Heart left ventricle (tissue), 13 donors: Measurements from ENCODE around the gene RNPS1.

Experiments
- POLR2A ChIP-seq, 2 donors: fragments of 450-650 bp; IDR thresholded peaks; one replicate each; pipeline ENCODE4 v1.6.1; 2017; ENCODE audit warnings: antibody characterized with exemption in 2 of 2, mild to moderate bottlenecking in 2 of 2, moderate library complexity in 2 of 2
- TF ChIP-seq, protein P1 (sequence below), 12 donors: fragments of 200-600 bp; sonication (generic) in 4 of 12; IDR thresholded peaks; one replicate each; pipeline versions ENCODE4 v1.5.0 to v1.8.0; 2018 to 2022; ENCODE audit warnings: antibody characterized with exemption in 12 of 12, mild to moderate bottlenecking in 5 of 12
- donor health status: ischemic (EF 13 %, LVEDD 7.1; RV severe dilation, severe dysfunction).
- donor health status: DM: no; HTN: yes; CAD: no.
- donor health status: DM: no; HTN: no; CAD: no.
- donor health status: ischemic (EF 25% LVEDD 6.9; RV normal size, moderate dysfunction).
- donor health status: ischemic (EF 25% LVEDD 5.7; RV mildly dilated, moderate dysfunction).
- donor health status: ischemic (EF 35%, LVEDD 5.7; RV mildly dilated, moderate dysfunction).
- donor health status: nonischemic (EF 11% LVEDD 7.7; RV severe dilation, severe dysfunction).
- donor health status: DM: yes; HTN: yes; CAD: no.
- donor health status: PGD.
- donor health status: ischemic (EF 29% LVEDD 5.4; RV normal size, mild dysfunction).
- donor health status: nonischemic (EF 23%, LVEDD 6.1; RV moderate dilation, normal function).

DNA sequence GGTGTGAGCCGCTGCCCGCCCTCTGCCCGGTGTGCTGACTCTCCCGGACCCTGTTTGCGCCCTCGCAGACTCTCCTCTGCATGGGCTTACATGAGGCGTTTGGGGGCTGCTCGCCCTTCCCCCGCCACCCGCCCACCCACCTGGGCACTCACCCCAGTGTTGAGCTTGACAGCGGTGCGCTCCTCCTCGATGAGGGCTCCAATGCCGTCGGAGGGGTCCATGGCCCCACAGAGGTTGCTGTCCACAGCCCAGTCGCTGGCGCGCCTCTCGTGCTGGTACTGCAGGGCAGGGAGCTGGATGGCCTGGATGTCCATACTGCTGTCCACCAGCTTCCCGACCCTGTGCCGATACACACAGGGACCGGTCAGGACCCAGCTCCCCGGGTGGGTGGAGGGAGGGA, 21.4 kb upstream of the RNPS1 start:
- no peak for TF ChIP-seq POLR2A (IDR thresholded peaks at IDR 0.05)
- TF ChIP-seq, protein P1, sequence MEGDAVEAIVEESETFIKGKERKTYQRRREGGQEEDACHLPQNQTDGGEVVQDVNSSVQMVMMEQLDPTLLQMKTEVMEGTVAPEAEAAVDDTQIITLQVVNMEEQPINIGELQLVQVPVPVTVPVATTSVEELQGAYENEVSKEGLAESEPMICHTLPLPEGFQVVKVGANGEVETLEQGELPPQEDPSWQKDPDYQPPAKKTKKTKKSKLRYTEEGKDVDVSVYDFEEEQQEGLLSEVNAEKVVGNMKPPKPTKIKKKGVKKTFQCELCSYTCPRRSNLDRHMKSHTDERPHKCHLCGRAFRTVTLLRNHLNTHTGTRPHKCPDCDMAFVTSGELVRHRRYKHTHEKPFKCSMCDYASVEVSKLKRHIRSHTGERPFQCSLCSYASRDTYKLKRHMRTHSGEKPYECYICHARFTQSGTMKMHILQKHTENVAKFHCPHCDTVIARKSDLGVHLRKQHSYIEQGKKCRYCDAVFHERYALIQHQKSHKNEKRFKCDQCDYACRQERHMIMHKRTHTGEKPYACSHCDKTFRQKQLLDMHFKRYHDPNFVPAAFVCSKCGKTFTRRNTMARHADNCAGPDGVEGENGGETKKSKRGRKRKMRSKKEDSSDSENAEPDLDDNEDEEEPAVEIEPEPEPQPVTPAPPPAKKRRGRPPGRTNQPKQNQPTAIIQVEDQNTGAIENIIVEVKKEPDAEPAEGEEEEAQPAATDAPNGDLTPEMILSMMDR (IDR thresholded peaks at IDR 0.05): no peak
